Stimulated activated CD4-positive, alpha-beta T cell treated with anti-CD3 and anti-CD28 coated beads, Interleukin-1b, Interleukin-23, amount 100 ng/mL, for 24 hours (primary cell): ENCODE data around the gene CCDC198.

Source experiments
- DNase-seq, 4 experiments: peaks; one replicate each; pipeline ENCODE4 v3.0.0-alpha.2; 2020; ENCODE audit warnings: low read depth in 4 of 4, low spot score in 1 of 4

CCDC198 gene

GRCh38 chr14:57464008-57464730 lies 29.5 kb downstream of the CCDC198 start:
- DNase-seq, result no peak

GRCh38 chr14:57462551-57462950 lies 31.1 kb downstream of the CCDC198 start:
- no peak for DNase-seq

GRCh38 chr14:57461777-57462320 lies 31.8 kb downstream of the CCDC198 start:
- no peak for DNase-seq

GRCh38 chr14:57435923-57436322 lies 57.7 kb downstream of the CCDC198 start:
- no peak for DNase-seq

- DNase-seq, result no peak
These were observed 72.7 kb downstream of the CCDC198 start for GRCh38 chr14:57420986-57421385.

GRCh38 chr14:57420033-57420432 lies 73.6 kb downstream of the CCDC198 start:
- no peak for DNase-seq
